Neural crest cell (in vitro differentiated cells): ENCODE data around the gene TSPEAR. TPM values are rescaled to one million over a fixed set of nuclear protein-coding genes. Genes with fewer than 3 reads are reported as not detected.

Experiments used
- DNase-seq: peaks from one replicate; pipeline ENCODE4 v3.0.0; 2021; ENCODE audit warnings: low read depth, mixed read lengths, low spot score
- H3K27ac Mint-ChIP-seq: one replicate; pipeline ENCODE4 v1.8.0; 2021; ENCODE audit warnings: mild to moderate bottlenecking, mixed read lengths; ENCODE audit not compliant: unreplicated experiment
- H3K27me3 Mint-ChIP-seq: 2 replicates; pipeline ENCODE4 v1.8.0; 2021; ENCODE audit warnings: low read depth, mild to moderate bottlenecking, mixed read lengths
- H3K36me3 Mint-ChIP-seq: 2 replicates; pipeline ENCODE4 v1.8.0; 2021; ENCODE audit warnings: low read depth, mild to moderate bottlenecking, mixed read lengths
- H3K4me1 Mint-ChIP-seq: 2 replicates; pipeline ENCODE4 v1.8.0; 2021; ENCODE audit warnings: mixed read lengths
- H3K4me3 Mint-ChIP-seq: one replicate; pipeline ENCODE4 v1.8.0; 2021; ENCODE audit warnings: mild to moderate bottlenecking, mixed read lengths
- H3K9me3 Mint-ChIP-seq: 2 replicates; pipeline ENCODE4 v1.8.0; 2021; ENCODE audit warnings: mixed read lengths
- CTCF ChIP-seq: fragments of 200-600 bp; sonication (generic); conservative IDR thresholded peaks from 2 replicates; pipeline ENCODE4 v1.5.0; 2021; ENCODE audit warnings: antibody characterized with exemption, mild to moderate bottlenecking
- total RNA-seq: library from RNA; stranded (reverse); gene quantifications from 2 replicates; pipeline ENCODE4 v1.2.1, GENCODE V29; 2021

The TSPEAR gene
- total RNA-seq, 1 donor from 2014 or later = not detected

- Mint-ChIP-seq H3K27ac (no peak overlapping the region), H3K36me3 (peaks cover 5% of the 10 kb centered on the region), H3K27me3 (no peaks in the 10 kb centered on the region), H3K4me1 (peaks cover 8% of the 10 kb centered on the region), H3K9me3 (no peaks in the 10 kb centered on the region), H3K4me3 (no peak overlapping the region)
- TF ChIP-seq CTCF = no peak
- DNase-seq = no peak
These were observed 211.3 kb downstream of the TSPEAR start for GRCh38 chr21:44500111-44500510.

GRCh38 chr21:44499631-44500030, 211.7 kb downstream of the TSPEAR start:
- Mint-ChIP-seq H3K36me3 (peaks cover 5% of the 10 kb centered on the region), H3K4me1 (peaks cover 8% of the 10 kb centered on the region), H3K4me3 (no peak overlapping the region), H3K27ac (no peak overlapping the region), H3K9me3 (no peaks in the 10 kb centered on the region), H3K27me3 (no peaks in the 10 kb centered on the region)
- TF ChIP-seq CTCF = no peak
- DNase-seq = no peak

GRCh38 chr21:44499211-44499560, 212.2 kb downstream of the TSPEAR start:
- Mint-ChIP-seq H3K4me1 (peaks cover 8% of the 10 kb centered on the region), H3K27ac (no peak overlapping the region), H3K4me3 (no peak overlapping the region), H3K9me3 (no peaks in the 10 kb centered on the region), H3K27me3 (no peaks in the 10 kb centered on the region), H3K36me3 (peaks cover 5% of the 10 kb centered on the region)
- DNase-seq = no peak
- TF ChIP-seq CTCF = no peak

GRCh38 chr21:44498280-44499210, 212.8 kb downstream of the TSPEAR start:
- TF ChIP-seq CTCF = no peak
- Mint-ChIP-seq H3K27ac (no peak overlapping the region), H3K27me3 (no peaks in the 10 kb centered on the region), H3K9me3 (no peaks in the 10 kb centered on the region), H3K4me1 (peaks cover 8% of the 10 kb centered on the region), H3K4me3 (no peak overlapping the region), H3K36me3 (peaks cover 5% of the 10 kb centered on the region)
- no peak for DNase-seq

GRCh38 chr21:44497703-44498126, 213.7 kb downstream of the TSPEAR start:
- TF ChIP-seq CTCF = no peak
- H3K27ac Mint-ChIP-seq = no peak overlapping the region
- no peak for DNase-seq
- peaks cover 5% of the 10 kb centered on the region for H3K9me3 Mint-ChIP-seq
- no peak overlapping the region for H3K4me3 Mint-ChIP-seq
- H3K4me1 Mint-ChIP-seq = peaks cover 8% of the 10 kb centered on the region
- no peaks in the 10 kb centered on the region for H3K27me3 Mint-ChIP-seq
- peaks cover 13% of the 10 kb centered on the region for H3K36me3 Mint-ChIP-seq
